ENCODE data around the gene CORO2A. TPM values are rescaled to one million over a fixed set of nuclear protein-coding genes. Genes with fewer than 3 reads are reported as not detected.
A peak's percentile ranks its signal among the peaks of the same experiment; 100 is the strongest.

Gene CORO2A
- total and polyA plus RNA-seq, 2 of the 13 experiments (the other 11 are each of a cell fraction or from before 2014, with no cell fraction given), result 14.4 to 15.3 TPM

DNA sequence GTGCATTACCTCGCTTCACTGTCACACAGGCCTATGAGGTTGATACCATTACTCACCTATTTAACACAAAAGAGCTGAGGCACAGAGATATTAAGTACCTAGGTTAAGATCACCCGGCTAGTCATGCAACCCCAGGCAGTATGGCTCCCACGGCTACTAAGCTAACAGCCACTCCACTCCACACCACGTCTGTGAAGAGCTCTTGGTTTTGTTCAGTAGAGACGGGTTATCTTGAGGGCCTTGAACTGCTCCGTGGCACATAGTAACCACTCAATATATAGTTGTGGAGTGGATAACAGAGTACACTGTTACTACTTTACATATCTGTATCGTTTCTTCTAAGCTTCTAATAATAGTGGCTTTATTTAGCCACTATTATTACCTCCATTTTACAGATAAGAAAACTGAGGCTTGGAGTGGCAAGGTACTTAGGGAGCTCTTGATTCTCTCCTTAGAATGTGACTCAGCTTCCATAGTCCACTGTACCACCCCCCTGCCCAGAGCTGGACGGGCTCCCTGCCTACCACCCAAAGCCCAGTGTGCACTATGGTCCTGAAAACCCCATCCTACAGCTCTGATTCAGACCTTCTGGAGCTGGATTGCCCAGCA is 1.0 kb upstream of the CORO2A start:
- no peak for DNase-seq (ENCODE audit: low spot score)
- no peak for ATAC-seq
- Histone ChIP-seq H3K4me1 (ENCODE audit: insufficient read depth, low read length) (peaks cover 50% of the 10 kb centered on the region), H3K9me3 (ENCODE audit: low read length) (no peaks in the 10 kb centered on the region), H3K79me2 (ENCODE audit: insufficient read depth, low read length) (peaks cover 31% of the 10 kb centered on the region), H3K4me2 (ENCODE audit: low read depth, low read length) (peak overlapping the region; percentile 85), H3K27ac (ENCODE audit: extremely low read length, insufficient read depth, low read length) (peak overlapping the region; percentile 82), H3K27me3 (ENCODE audit: control insufficient read depth in 1 of 2, insufficient read depth in 2 of 2, low read length in 2 of 2) (no peaks in the 10 kb centered on the region), H3K36me3 (replicated peaks in 1 of 2; ENCODE audit: control insufficient read depth in 1 of 2, insufficient read depth in 2 of 2, low read length in 2 of 2) (no peaks in the 10 kb centered on the region), H3K9ac (ENCODE audit: insufficient read depth, low read depth, low read length) (peak overlapping the region; percentile 79), H3K4me3 (replicated peaks in 1 of 3; ENCODE audit: insufficient read depth in 1 of 3, low read depth in 2 of 3, low read length in 3 of 3) (peak overlapping the region; percentile 81 to 98 (median 84); a peak in 5 of 6 replicates), H2AFZ (ENCODE audit: low read length) (peak overlapping the region; percentile 51), H4K20me1 (ENCODE audit: insufficient read depth, low read length) (no peaks in the 10 kb centered on the region)
- ChIA-PET CTCF (ENCODE audit: low intra/inter-chr PET ratio, low total read pairs) (interaction anchor here (1.3 to 1.9 kb wide), 2 partner anchors 22 to 70 kb away, joined by 4 to 8 read pairs; no protein-coding TSS in a partner anchor), POLR2A (interaction anchor here (0.6 to 3.6 kb wide), 8 partner anchors 8 to 137 kb away, joined by 3 to 24 read pairs (median 6); partner anchors contain the start of genes NANS, TBC1D2 and TRIM14)
- in situ Hi-C loops (cut with HindIII; ENCODE audit: extremely low pct_ligation_motif_present, low pct_unique_long_range_greater_than_20kb) (loop anchor here (5.0 kb wide), 1 partner anchor 76 kb away; the partner anchor contains the start of gene TRIM14), intact Hi-C loops (cut with micrococcal nuclease; ENCODE audit: unreplicated experiment) (loop anchor here (2.0 to 5.0 kb wide), 3 partner anchors 47 to 116 kb away; no protein-coding TSS in a partner anchor)
- no TSS peak for BruUV-seq (replicated peaks)
- 13% methylated on average over 8 of the region's 8 CpGs for WGBS (ENCODE audit: low lambda C conversion rate)
- FAIRE-seq, result no peak
- TF ChIP-seq ZNF784 (CRISPR knock-in tag; IDR thresholded peaks at IDR 0.05; ENCODE audit: borderline replicate concordance) (peak; percentile 16; the same call in 1 of the 2 replicates), ZNF629 (CRISPR knock-in tag; conservative IDR thresholded peaks at IDR 0.05) (peak; percentile 82), YEATS2 (CRISPR knock-in tag; IDR thresholded peaks at IDR 0.05; ENCODE audit: borderline replicate concordance) (0 out of 2 replicates have a peak, but pooled peaks have one; percentile 7), ZNF547 (CRISPR knock-in tag; IDR thresholded peaks at IDR 0.05) (0 out of 2 replicates have a peak, but pooled peaks have one; percentile 35), ZNF558 (CRISPR knock-in tag; IDR thresholded peaks at IDR 0.05; ENCODE audit: borderline replicate concordance) (0 out of 2 replicates have a peak, but pooled peaks have one; percentile 63), ZNF878 (CRISPR knock-in tag; IDR thresholded peaks at IDR 0.05) (no peak), SRSF1 (optimal IDR thresholded peaks at IDR 0.05; ENCODE audit: low read depth, low read length) (peak; percentile 10), ZNF644 (CRISPR knock-in tag; IDR thresholded peaks at IDR 0.05; ENCODE audit: low read depth) (no peak), ZNF605 (CRISPR knock-in tag; IDR thresholded peaks at IDR 0.05) (peak; percentile 24; the same call in 1 of the 2 replicates), ZMYM2 (CRISPR knock-in tag; IDR thresholded peaks at IDR 0.05) (0 out of 2 replicates have a peak, but pooled peaks have one; percentile 33), RFXANK (CRISPR knock-in tag; IDR thresholded peaks at IDR 0.05) (no peak), KMT2B (CRISPR knock-in tag; IDR thresholded peaks at IDR 0.05) (0 out of 2 replicates have a peak, but pooled peaks have one; percentile 9), SOX5 (CRISPR knock-in tag; IDR thresholded peaks at IDR 0.05; ENCODE audit: borderline replicate concordance) (0 out of 2 replicates have a peak, but pooled peaks have one; percentile 3)
- TF ChIP-seq, protein P1, sequence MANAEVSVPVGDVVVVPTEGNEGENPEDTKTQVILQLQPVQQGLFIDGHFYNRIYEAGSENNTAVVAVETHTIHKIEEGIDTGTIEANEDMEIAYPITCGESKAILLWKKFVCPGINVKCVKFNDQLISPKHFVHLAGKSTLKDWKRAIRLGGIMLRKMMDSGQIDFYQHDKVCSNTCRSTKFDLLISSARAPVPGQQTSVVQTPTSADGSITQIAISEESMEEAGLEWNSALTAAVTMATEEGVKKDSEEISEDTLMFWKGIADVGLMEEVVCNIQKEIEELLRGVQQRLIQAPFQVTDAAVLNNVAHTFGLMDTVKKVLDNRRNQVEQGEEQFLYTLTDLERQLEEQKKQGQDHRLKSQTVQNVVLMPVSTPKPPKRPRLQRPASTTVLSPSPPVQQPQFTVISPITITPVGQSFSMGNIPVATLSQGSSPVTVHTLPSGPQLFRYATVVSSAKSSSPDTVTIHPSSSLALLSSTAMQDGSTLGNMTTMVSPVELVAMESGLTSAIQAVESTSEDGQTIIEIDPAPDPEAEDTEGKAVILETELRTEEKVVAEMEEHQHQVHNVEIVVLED (CRISPR knock-in tag; IDR thresholded peaks at IDR 0.05; ENCODE audit: borderline replicate concordance), result 0 out of 2 replicates have a peak, but pooled peaks have one; percentile 18

Data from HepG2 (cell line).